ENCODE data around the gene GJD3.

The GJD3 gene

GRCh38 chr17:40323391-40324381 is 40.9 kb downstream of the GJD3 start:
- DNase-seq (ENCODE audit: low spot score) (peak; percentile 29), FAIRE-seq (no peak)

GRCh38 chr17:40322358-40323315 is 41.9 kb downstream of the GJD3 start:
- FAIRE-seq = no peak
- peak; percentile 85 for DNase-seq (ENCODE audit: low spot score)

GRCh38 chr17:40321961-40322357 is 42.6 kb downstream of the GJD3 start:
- DNase-seq (ENCODE audit: low spot score) (no peak), FAIRE-seq (no peak)

- DNase-seq (ENCODE audit: low spot score) (no peak), FAIRE-seq (no peak)
Measured at GRCh38 chr17:40321524-40321929, 43.0 kb downstream of the GJD3 start.

GRCh38 chr17:40320756-40321523 is 43.6 kb downstream of the GJD3 start:
- FAIRE-seq = no peak
- DNase-seq (ENCODE audit: low spot score) = no peak

- DNase-seq (ENCODE audit: low spot score) = peak; percentile 10
- no peak for FAIRE-seq
Measured at GRCh38 chr17:40319651-40320540, 44.6 kb downstream of the GJD3 start.

- no peak for FAIRE-seq
Measured at GRCh38 chr17:40318830-40319391, 45.6 kb downstream of the GJD3 start.

GRCh38 chr17:40317880-40318829 is 46.4 kb downstream of the GJD3 start:
- peak; percentile 90 for DNase-seq (ENCODE audit: low spot score)
- FAIRE-seq = peak; percentile 24

More at GRCh38 chr17:40318830-40319391, 45.6 kb downstream of the GJD3 start:
- DNase-seq (ENCODE audit: low spot score) = no peak

GRCh38 chr17:40317345-40317873 is 47.1 kb downstream of the GJD3 start:
- DNase-seq (ENCODE audit: low spot score) (peak; percentile 50), FAIRE-seq (no peak)

- DNase-seq (ENCODE audit: low spot score) = peak; percentile 51
- no peak for FAIRE-seq
Measured at GRCh38 chr17:40316571-40317344, 47.8 kb downstream of the GJD3 start.

- FAIRE-seq (no peak), DNase-seq (ENCODE audit: low spot score) (no peak)
Measured at GRCh38 chr17:40315678-40316570, 48.6 kb downstream of the GJD3 start.

- FAIRE-seq = no peak
Measured at GRCh38 chr17:40315206-40315605, 49.3 kb downstream of the GJD3 start.

GRCh38 chr17:40314584-40314956 is 50.0 kb downstream of the GJD3 start:
- FAIRE-seq (peak; percentile 90), DNase-seq (ENCODE audit: low spot score) (peak; percentile 96)

More at GRCh38 chr17:40315206-40315605, 49.3 kb downstream of the GJD3 start:
- no peak for DNase-seq (ENCODE audit: low spot score)

- no peak for FAIRE-seq
Measured at GRCh38 chr17:40313668-40314583, 50.6 kb downstream of the GJD3 start.

More at GRCh38 chr17:40313668-40314583, 50.6 kb downstream of the GJD3 start:
- DNase-seq (ENCODE audit: low spot score) = peak; percentile 49
